Measurements from ENCODE around the gene TRMT44.

DNA sequence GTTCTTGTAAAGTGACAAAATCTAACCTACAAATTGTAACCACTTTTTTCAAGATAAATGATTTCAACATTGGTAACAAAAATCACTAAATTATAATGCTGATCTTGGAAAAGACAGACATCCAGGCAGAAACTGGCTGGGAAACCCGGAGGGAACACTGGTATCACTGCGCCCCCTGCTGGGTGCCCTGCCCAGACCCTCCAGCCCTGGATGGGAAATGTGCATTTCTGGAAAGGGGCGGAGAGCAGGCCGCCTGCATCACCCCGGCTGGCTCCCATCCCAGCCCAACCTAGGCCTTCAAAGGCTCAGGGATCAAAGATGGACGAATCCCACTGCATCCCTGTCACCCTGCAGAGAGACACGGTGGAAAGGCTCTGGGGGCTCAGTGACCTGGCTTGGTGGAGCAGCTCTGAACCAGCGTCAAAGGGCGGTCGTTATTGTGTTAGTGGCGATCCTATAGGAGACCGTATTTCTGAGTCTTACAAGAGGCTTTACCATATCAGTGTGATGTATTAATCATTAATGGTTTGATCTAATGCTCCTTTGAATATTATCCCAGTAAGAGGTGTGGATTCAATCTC lies 37.3 kb upstream of the TRMT44 start:
- TF ChIP-seq CTCF (optimal IDR thresholded peaks at IDR 0.05 in 1 of 3, IDR thresholded peaks at IDR 0.05 in 1 of 3, conservative IDR thresholded peaks at IDR 0.05 in 1 of 3; ENCODE audit: extremely low read depth in 1 of 3, insufficient read depth in 2 of 3, low read length in 3 of 3) (peak in 2 of 3 experiments; percentile 86 to 88), EZH2 (IDR thresholded peaks at IDR 0.05; ENCODE audit: low read length) (no peak)
